Mucosa of stomach (tissue), 1 donor: ENCODE data around the gene PLEKHH2.
"Not testable (repeated sequence)": the region's sequence is repeated elsewhere in the genome, so short reads cannot be mapped to it uniquely, and the experiment has no call there.

Source experiments
- H3K27me3 ChIP-seq: one replicate; pipeline ENCODE4 v1.7.0; 2013; ENCODE audit warnings: mild to moderate bottlenecking, low read length; ENCODE audit not compliant: control insufficient read depth, insufficient read depth
- H3K36me3 ChIP-seq: one replicate; pipeline ENCODE4 v1.7.0; 2013; ENCODE audit warnings: low read length; ENCODE audit not compliant: control insufficient read depth, insufficient read depth
- H3K4me1 ChIP-seq: one replicate; pipeline ENCODE4 v1.7.0; 2013; ENCODE audit warnings: mild to moderate bottlenecking, low read length; ENCODE audit not compliant: control insufficient read depth, insufficient read depth
- H3K4me3 ChIP-seq: one replicate; pipeline ENCODE4 v1.7.0; 2013; ENCODE audit warnings: low read length
- H3K9ac ChIP-seq: one replicate; pipeline ENCODE4 v1.7.0; 2013; ENCODE audit warnings: mild to moderate bottlenecking, low read length, moderate library complexity
- H3K9me3 ChIP-seq: one replicate; pipeline ENCODE4 v1.7.0; 2013; ENCODE audit warnings: mild to moderate bottlenecking, low read length, moderate library complexity; ENCODE audit not compliant: control insufficient read depth
- donor health status: Pancreatic carcinoma.

PLEKHH2 gene

GRCh38 chr2:43611987-43612894, 24.8 kb upstream of the PLEKHH2 start:
- Histone ChIP-seq H3K9me3 (no peaks in the 10 kb centered on the region), H3K27me3 (no peaks in the 10 kb centered on the region), H3K36me3 (no peaks in the 10 kb centered on the region), H3K4me1 (no peaks in the 10 kb centered on the region), H3K4me3 (no peak overlapping the region), H3K9ac (no peak overlapping the region)

- Histone ChIP-seq H3K36me3 (no peaks in the 10 kb centered on the region), H3K4me3 (no peak overlapping the region), H3K27me3 (no peaks in the 10 kb centered on the region), H3K9ac (no peak overlapping the region), H3K9me3 (no peaks in the 10 kb centered on the region), H3K4me1 (no peaks in the 10 kb centered on the region)
Observed at GRCh38 chr2:43612944-43613343, 24.1 kb upstream of the PLEKHH2 start.

GRCh38 chr2:43616967-43617680, 19.9 kb upstream of the PLEKHH2 start:
- no peaks in the 10 kb centered on the region for H3K4me1 ChIP-seq
- no peaks in the 10 kb centered on the region for H3K9me3 ChIP-seq
- H3K27me3 ChIP-seq: no peaks in the 10 kb centered on the region
- H3K9ac ChIP-seq: no peak overlapping the region
- no peaks in the 10 kb centered on the region for H3K36me3 ChIP-seq
- no peak overlapping the region for H3K4me3 ChIP-seq

GRCh38 chr2:43619511-43619910, 17.5 kb upstream of the PLEKHH2 start:
- H3K4me1 ChIP-seq: no peaks in the 10 kb centered on the region
- H3K27me3 ChIP-seq: no peaks in the 10 kb centered on the region
- no peak overlapping the region for H3K9ac ChIP-seq
- no peaks in the 10 kb centered on the region for H3K9me3 ChIP-seq
- H3K36me3 ChIP-seq: no peaks in the 10 kb centered on the region
- H3K4me3 ChIP-seq: no peak overlapping the region

GRCh38 chr2:43622931-43623451, 14.1 kb upstream of the PLEKHH2 start:
- Histone ChIP-seq H3K9ac (no peak overlapping the region), H3K4me1 (no peaks in the 10 kb centered on the region), H3K4me3 (no peak overlapping the region), H3K27me3 (no peaks in the 10 kb centered on the region), H3K36me3 (no peaks in the 10 kb centered on the region), H3K9me3 (no peaks in the 10 kb centered on the region)

- Histone ChIP-seq H3K27me3 (no peaks in the 10 kb centered on the region), H3K36me3 (no peaks in the 10 kb centered on the region), H3K9ac (no peak overlapping the region), H3K9me3 (no peaks in the 10 kb centered on the region), H3K4me1 (peaks cover 6% of the 10 kb centered on the region), H3K4me3 (no peak overlapping the region)
Observed at GRCh38 chr2:43631618-43632317, 5.3 kb upstream of the PLEKHH2 start.

GRCh38 chr2:43634604-43635306, 2.3 kb upstream of the PLEKHH2 start:
- Histone ChIP-seq H3K9me3 (no peaks in the 10 kb centered on the region), H3K4me1 (peaks cover 7% of the 10 kb centered on the region), H3K4me3 (no peak overlapping the region), H3K27me3 (peaks cover 7% of the 10 kb centered on the region), H3K9ac (no peak overlapping the region), H3K36me3 (no peaks in the 10 kb centered on the region)

- not testable (repeated sequence) for H3K4me1 ChIP-seq, H3K9ac ChIP-seq, H3K4me3 ChIP-seq, H3K9me3 ChIP-seq, H3K27me3 ChIP-seq, H3K36me3 ChIP-seq
Observed at GRCh38 chr2:43636153-43636552, 907 bp upstream of the PLEKHH2 start.

- Histone ChIP-seq H3K4me3 (peak overlapping the region; percentile 32), H3K36me3 (no peaks in the 10 kb centered on the region), H3K4me1 (peaks cover 7% of the 10 kb centered on the region), H3K27me3 (peaks cover 7% of the 10 kb centered on the region), H3K9ac (peak overlapping the region; percentile 23), H3K9me3 (no peaks in the 10 kb centered on the region)
Observed at GRCh38 chr2:43636621-43637020, 439 bp upstream of the PLEKHH2 start.

GRCh38 chr2:43642363-43642762, 5.3 kb downstream of the PLEKHH2 start:
- Histone ChIP-seq H3K27me3 (peaks cover 7% of the 10 kb centered on the region), H3K4me1 (no peaks in the 10 kb centered on the region), H3K4me3 (no peak overlapping the region), H3K9ac (no peak overlapping the region), H3K9me3 (no peaks in the 10 kb centered on the region), H3K36me3 (no peaks in the 10 kb centered on the region)

GRCh38 chr2:43643680-43644079, 6.6 kb downstream of the PLEKHH2 start:
- no peaks in the 10 kb centered on the region for H3K9me3 ChIP-seq
- H3K27me3 ChIP-seq: no peaks in the 10 kb centered on the region

More at GRCh38 chr2:43643680-43644079, 6.6 kb downstream of the PLEKHH2 start:
- Histone ChIP-seq H3K9ac (no peak overlapping the region), H3K36me3 (no peaks in the 10 kb centered on the region), H3K4me1 (no peaks in the 10 kb centered on the region), H3K4me3 (no peak overlapping the region)
